ENCODE results near the gene VSIG8. TPM values are rescaled to one million over a fixed set of nuclear protein-coding genes. Genes with fewer than 3 reads are reported as not detected.

The VSIG8 gene
- total RNA-seq, 4 donors from 2014 or later: 18.1 to 62.2 (median 25.7) TPM

DNA sequence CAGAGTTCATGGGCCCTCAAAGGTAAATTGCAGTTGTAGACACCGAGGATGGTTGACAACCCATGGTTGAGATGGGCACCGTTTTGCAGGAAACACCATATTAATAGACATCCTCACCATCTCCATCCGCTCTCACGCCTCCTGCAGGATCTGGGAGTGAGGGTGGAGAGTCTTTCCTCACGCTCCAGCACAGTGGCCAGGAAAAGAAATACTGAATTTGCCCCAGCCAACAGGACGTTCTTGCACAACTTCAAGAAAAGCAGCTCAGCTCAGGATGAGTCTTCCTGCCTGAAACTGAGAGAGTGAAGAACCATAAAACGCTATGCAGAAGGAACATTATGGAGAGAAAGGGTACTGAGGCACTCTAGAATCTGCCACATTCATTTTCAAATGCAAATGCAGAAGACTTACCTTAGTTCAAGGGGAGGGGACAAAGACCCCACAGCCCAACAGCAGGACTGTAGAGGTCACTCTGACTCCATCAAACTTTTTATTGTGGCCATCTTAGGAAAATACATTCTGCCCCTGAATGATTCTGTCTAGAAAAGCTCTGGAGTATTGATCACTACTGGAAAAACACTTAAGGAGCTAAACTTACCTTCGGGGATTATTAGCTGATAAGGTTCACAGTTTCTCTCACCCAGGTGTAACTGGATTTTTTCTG lies 26.5 kb downstream of the VSIG8 start:
- peaks cover 5% of the 10 kb centered on the region for H3K36me3 ChIP-seq
- no peaks in the 10 kb centered on the region for H3K9me3 ChIP-seq
- H3K4me1 ChIP-seq: no peaks in the 10 kb centered on the region
- DNase-seq (ENCODE audit: low spot score in 2 of 2): no peak
- H3K27me3 ChIP-seq: no peaks in the 10 kb centered on the region
- WGBS: 89% methylated on average over 8 of the region's 8 CpGs
- no peak overlapping the region for H3K27ac ChIP-seq
- no peak overlapping the region for H3K4me3 ChIP-seq
- no peak for TF ChIP-seq POLR2A (IDR thresholded peaks at IDR 0.05)
- no peak for TF ChIP-seq POLR2AphosphoS5 (IDR thresholded peaks at IDR 0.05)
- no peak for TF ChIP-seq EP300 (IDR thresholded peaks at IDR 0.05)
- TF ChIP-seq, protein P1, sequence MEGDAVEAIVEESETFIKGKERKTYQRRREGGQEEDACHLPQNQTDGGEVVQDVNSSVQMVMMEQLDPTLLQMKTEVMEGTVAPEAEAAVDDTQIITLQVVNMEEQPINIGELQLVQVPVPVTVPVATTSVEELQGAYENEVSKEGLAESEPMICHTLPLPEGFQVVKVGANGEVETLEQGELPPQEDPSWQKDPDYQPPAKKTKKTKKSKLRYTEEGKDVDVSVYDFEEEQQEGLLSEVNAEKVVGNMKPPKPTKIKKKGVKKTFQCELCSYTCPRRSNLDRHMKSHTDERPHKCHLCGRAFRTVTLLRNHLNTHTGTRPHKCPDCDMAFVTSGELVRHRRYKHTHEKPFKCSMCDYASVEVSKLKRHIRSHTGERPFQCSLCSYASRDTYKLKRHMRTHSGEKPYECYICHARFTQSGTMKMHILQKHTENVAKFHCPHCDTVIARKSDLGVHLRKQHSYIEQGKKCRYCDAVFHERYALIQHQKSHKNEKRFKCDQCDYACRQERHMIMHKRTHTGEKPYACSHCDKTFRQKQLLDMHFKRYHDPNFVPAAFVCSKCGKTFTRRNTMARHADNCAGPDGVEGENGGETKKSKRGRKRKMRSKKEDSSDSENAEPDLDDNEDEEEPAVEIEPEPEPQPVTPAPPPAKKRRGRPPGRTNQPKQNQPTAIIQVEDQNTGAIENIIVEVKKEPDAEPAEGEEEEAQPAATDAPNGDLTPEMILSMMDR (IDR thresholded peaks at IDR 0.05): no peak

DNA sequence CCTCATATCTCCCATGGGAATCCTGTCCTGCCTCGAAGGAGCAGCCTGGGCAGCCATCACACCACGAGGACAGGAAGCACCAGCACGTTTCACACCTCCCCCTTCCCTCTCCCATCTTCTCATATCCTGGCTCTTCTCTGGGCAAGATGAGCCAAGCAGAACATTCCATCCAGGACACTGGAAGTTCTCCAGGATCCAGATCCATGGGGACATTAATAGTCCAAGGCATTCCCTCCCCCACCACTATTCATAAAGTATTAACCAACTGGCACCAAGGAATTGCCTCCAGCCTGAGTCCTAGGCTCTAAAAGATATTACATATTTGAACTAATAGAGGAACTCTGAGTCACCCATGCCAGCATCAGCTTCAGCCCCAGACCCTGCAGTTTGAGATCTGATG lies 27.1 kb downstream of the VSIG8 start:
- 62% methylated on average over 3 of the region's 3 CpGs for WGBS
- no peaks in the 10 kb centered on the region for H3K27me3 ChIP-seq
- no peak for TF ChIP-seq POLR2AphosphoS5 (IDR thresholded peaks at IDR 0.05)
- TF ChIP-seq, protein P1 (IDR thresholded peaks at IDR 0.05): no peak
- TF ChIP-seq EP300 (IDR thresholded peaks at IDR 0.05): no peak
- no peak for TF ChIP-seq POLR2A (IDR thresholded peaks at IDR 0.05)

DNA sequence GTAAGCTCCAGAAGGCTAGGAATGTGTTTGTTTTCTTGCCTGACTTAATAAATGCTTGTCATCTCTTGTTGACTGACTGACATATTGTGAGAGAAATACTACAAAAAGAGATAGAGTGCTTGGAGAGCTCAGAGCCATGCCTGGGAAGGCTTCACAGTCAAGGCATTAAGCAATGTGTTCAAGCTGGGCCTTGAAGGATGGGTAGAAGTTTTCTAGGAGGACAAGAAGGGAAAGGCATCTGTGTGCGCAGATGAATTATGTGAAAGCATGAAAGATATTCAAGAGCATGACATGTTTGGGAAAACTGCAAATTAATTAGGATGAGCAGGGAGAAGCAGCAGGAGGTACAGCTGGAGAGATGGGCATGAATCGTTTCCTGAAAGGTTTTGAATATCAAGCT lies 30.1 kb downstream of the VSIG8 start:
- no peak overlapping the region for H3K4me3 ChIP-seq
- 92% methylated on average over 2 of the region's 2 CpGs for WGBS
- TF ChIP-seq EP300 (IDR thresholded peaks at IDR 0.05): no peak
- no peak for TF ChIP-seq POLR2A (IDR thresholded peaks at IDR 0.05)
- TF ChIP-seq, protein P1 (IDR thresholded peaks at IDR 0.05): no peak
- no peak for TF ChIP-seq POLR2AphosphoS5 (IDR thresholded peaks at IDR 0.05)
- no peaks in the 10 kb centered on the region for H3K9me3 ChIP-seq
- H3K27ac ChIP-seq: no peak overlapping the region
- no peaks in the 10 kb centered on the region for H3K36me3 ChIP-seq
- H3K27me3 ChIP-seq: no peaks in the 10 kb centered on the region
- DNase-seq (ENCODE audit: low spot score in 2 of 2): no peak
- H3K4me1 ChIP-seq: peaks cover 7% of the 10 kb centered on the region

More for the DNA sequence above, 27.1 kb downstream of the VSIG8 start:
- Histone ChIP-seq H3K4me1 (no peaks in the 10 kb centered on the region), H3K4me3 (no peak overlapping the region), H3K9me3 (no peaks in the 10 kb centered on the region), H3K27ac (no peak overlapping the region), H3K36me3 (peaks cover 5% of the 10 kb centered on the region)
- no peak for DNase-seq (ENCODE audit: low spot score in 2 of 2)

DNA sequence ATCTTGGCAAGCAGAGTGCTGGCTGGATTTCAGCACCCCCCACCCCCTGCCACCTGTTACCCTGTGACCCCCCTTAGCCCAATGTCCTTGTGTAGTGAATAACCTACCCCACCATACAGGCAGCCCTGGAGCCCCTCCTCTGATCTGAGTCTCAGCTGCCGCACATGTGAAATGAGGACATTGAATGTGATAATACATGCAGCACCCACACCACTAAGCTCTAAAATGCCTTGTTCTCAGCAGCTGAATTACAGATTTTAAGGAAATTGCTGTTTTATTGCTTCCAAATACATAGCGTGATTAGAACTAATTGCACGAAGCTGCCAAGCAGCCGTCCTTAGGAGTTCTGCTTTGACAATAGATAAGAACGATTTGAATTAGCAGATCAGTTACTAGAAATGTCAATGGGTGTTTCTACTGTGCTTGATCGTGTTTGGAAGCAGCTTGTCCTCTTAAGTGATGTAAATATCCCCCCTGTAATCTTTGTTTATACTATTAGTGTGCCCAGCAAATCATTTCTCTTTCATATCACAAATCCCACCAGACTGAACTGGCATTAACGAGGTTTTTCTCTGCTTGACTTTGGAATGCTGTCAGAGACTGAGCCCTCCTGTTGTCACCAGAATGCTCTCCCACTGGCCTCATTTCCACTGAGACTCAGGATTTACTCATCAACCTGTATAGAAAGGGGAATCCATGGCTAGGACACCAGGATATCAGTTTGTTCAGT lies 30.9 kb downstream of the VSIG8 start:
- no peak for DNase-seq (ENCODE audit: low spot score in 2 of 2)
- Histone ChIP-seq H3K27ac (no peak overlapping the region), H3K4me1 (peaks cover 7% of the 10 kb centered on the region), H3K27me3 (no peaks in the 10 kb centered on the region), H3K9me3 (no peaks in the 10 kb centered on the region), H3K36me3 (no peaks in the 10 kb centered on the region), H3K4me3 (no peak overlapping the region)
- TF ChIP-seq, protein P1 (IDR thresholded peaks at IDR 0.05): no peak
- no peak for TF ChIP-seq EP300 (IDR thresholded peaks at IDR 0.05)
- TF ChIP-seq POLR2AphosphoS5 (IDR thresholded peaks at IDR 0.05): no peak
- TF ChIP-seq POLR2A (IDR thresholded peaks at IDR 0.05): no peak
- WGBS: 71% methylated on average over 7 of the region's 7 CpGs

DNA sequence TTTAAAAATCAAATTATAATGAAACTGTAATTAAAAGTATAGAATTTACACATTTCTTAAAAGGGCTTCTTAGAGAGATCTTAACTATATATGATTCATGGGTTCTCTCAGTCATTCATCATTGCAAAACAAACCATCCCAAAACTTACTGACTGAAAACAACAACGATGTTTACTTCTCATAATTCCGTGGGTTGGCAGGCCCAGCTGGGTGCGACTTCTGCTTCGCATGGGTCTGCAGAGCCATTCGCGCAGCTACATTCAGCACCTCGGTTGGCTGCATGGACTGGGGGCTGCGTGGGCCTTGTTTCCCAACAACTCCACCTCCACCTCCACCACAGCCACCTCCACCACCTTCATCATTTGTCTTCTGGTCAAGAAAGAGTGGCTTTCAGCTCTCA lies 31.7 kb downstream of the VSIG8 start:
- H3K27ac ChIP-seq: no peak overlapping the region
- DNase-seq (ENCODE audit: low spot score in 2 of 2): no peak
- H3K36me3 ChIP-seq: no peaks in the 10 kb centered on the region
- 86% methylated on average over 8 of the region's 8 CpGs for WGBS
- no peaks in the 10 kb centered on the region for H3K9me3 ChIP-seq
- H3K4me3 ChIP-seq: no peak overlapping the region
- no peaks in the 10 kb centered on the region for H3K27me3 ChIP-seq
- peaks cover 7% of the 10 kb centered on the region for H3K4me1 ChIP-seq
- no peak for TF ChIP-seq EP300 (IDR thresholded peaks at IDR 0.05)
- TF ChIP-seq, protein P1 (IDR thresholded peaks at IDR 0.05): no peak
- TF ChIP-seq POLR2AphosphoS5 (IDR thresholded peaks at IDR 0.05): no peak
- TF ChIP-seq POLR2A (IDR thresholded peaks at IDR 0.05): no peak

All from suprapubic skin (tissue), 4 donors.